LNCAP (cell line): Measurements from ENCODE around the gene SLC51A.

ENCODE experiments used
- CTCF ChIP-seq: fragments of 450-650 bp; IDR thresholded peaks from 2 replicates; pipeline ENCODE4 v1.5.1; 2017; ENCODE audit warnings: mild to moderate bottlenecking

SLC51A gene

GRCh38 chr3:196275126-196275525 lies 58.8 kb downstream of the SLC51A start:
- no peak for TF ChIP-seq CTCF

- TF ChIP-seq CTCF = no peak
These were observed 64.5 kb downstream of the SLC51A start for GRCh38 chr3:196280689-196281440.

GRCh38 chr3:196281962-196282361 lies 65.6 kb downstream of the SLC51A start:
- TF ChIP-seq CTCF = no peak
